HCT116 (cell line): Measurements from ENCODE around the gene SRRT. TPM values are rescaled to one million over a fixed set of nuclear protein-coding genes. Genes with fewer than 3 reads are reported as not detected.

Source experiments
- ATAC-seq: fragments of 200-7000 bp; cut with Tn5 transposase; 2 replicates; pipeline ENCODE4 v1.9.1; 2020; ENCODE audit warnings: mild to moderate bottlenecking, moderate library complexity
- BruUV-seq: library from RNA; stranded (reverse); fragments of 400-500 nt; replicated peaks from 2 replicates; lab custom pipeline; 2021; lab: Mats Ljungman, UMichigan
- CTCF ChIA-PET: fragments of 300-600 bp; sonication (Branson Sonifier 250); formaldehyde crosslinking; loops from one replicate; lab custom pipeline; 2021; ENCODE audit warnings: antibody characterized with exemption; lab: Charles Lee
- POLR2A ChIA-PET: fragments of 300-600, 350-600 bp; sonication (Branson Sonifier 250); formaldehyde crosslinking; loops from one replicate; lab custom pipeline; 2021; ENCODE audit warnings: antibody characterized with exemption; lab: Charles Lee
- RAD21 ChIA-PET, 2 experiments: fragments of 300-600 bp; sonication (Branson Sonifier 250); formaldehyde crosslinking; loops; one replicate each; lab custom pipeline; 2023; ENCODE audit warnings: low total read pairs in 2 of 2; ENCODE audit not compliant: uncharacterized antibody in 2 of 2, unreplicated experiment in 2 of 2, low non-redundant PET in 1 of 2; lab: Charles Lee
- DNase-seq: peaks from one replicate; pipeline ENCODE4 v3.0.0-alpha.2; 2010; ENCODE audit warnings: low read depth, low spot score
- H2AFZ ChIP-seq: fragments of 200-600 bp; shearing (Covaris generic), sonication (generic); 2 replicates; pipeline ENCODE4 v1.6.1; 2017; ENCODE audit warnings: low read depth, mixed run types, mixed read lengths, antibody characterized with exemption, low read length; ENCODE audit not compliant: poor library complexity, severe bottlenecking
- H3K27ac ChIP-seq: 2 replicates; pipeline ENCODE4 v1.5.1; 2012; ENCODE audit warnings: low read depth, low read length
- H3K27me3 ChIP-seq: fragments of 200-600 bp; sonication (generic); 2 replicates; pipeline ENCODE4 v1.6.1; 2016; ENCODE audit warnings: mixed run types, low read length, mixed read lengths; ENCODE audit not compliant: insufficient read depth
- H3K36me3 ChIP-seq, 2 experiments: fragments of 200-500 bp in 1 of 2; fragments of 200-600 bp in 1 of 2; sonication (Bioruptor generic) in 1 of 2; sonication (generic) in 1 of 2; 2 replicates each; pipeline versions ENCODE4 v1.5.1 to v1.6.1; 2014 to 2016; ENCODE audit warnings: low read length in 2 of 2, inconsistent platforms in 1 of 2, mixed read lengths in 1 of 2, mixed run types in 1 of 2; ENCODE audit not compliant: insufficient read depth in 2 of 2, control insufficient read depth in 1 of 2
- H3K4me1 ChIP-seq, 2 experiments: fragments of 200-600 bp in 1 of 2; sonication (generic) in 1 of 2; 2 replicates each; pipeline versions ENCODE4 v1.5.1 to v1.6.1; 2012 to 2017; ENCODE audit warnings: low read length in 2 of 2, inconsistent platforms in 1 of 2, mild to moderate bottlenecking in 1 of 2, mixed read lengths in 1 of 2, mixed run types in 1 of 2, moderate library complexity in 1 of 2; ENCODE audit not compliant: insufficient read depth in 2 of 2, control insufficient read depth in 1 of 2
- H3K4me2 ChIP-seq: fragments of 200-600 bp; sonication (generic); 2 replicates; pipeline ENCODE4 v1.6.1; 2017; ENCODE audit warnings: mixed run types, low read length, mixed read lengths
- H3K4me3 ChIP-seq, 2 experiments: fragments of 200-600 bp in 1 of 2; sonication (generic) in 1 of 2; replicated peaks in 1 of 2; 2 replicates each; pipeline ENCODE4 v1.5.1; 2011 to 2016; ENCODE audit warnings: low read length in 2 of 2, control low read depth in 1 of 2, low read depth in 1 of 2, mild to moderate bottlenecking in 1 of 2, mixed read lengths in 1 of 2, mixed run types in 1 of 2
- H3K79me2 ChIP-seq: fragments of 200-600 bp; sonication (generic); 2 replicates; pipeline ENCODE4 v1.6.1; 2017; ENCODE audit warnings: mild to moderate bottlenecking, mixed run types, low read length, moderate library complexity, mixed read lengths; ENCODE audit not compliant: insufficient read depth
- H3K9ac ChIP-seq: fragments of 200-600 bp; sonication (generic); 2 replicates; pipeline ENCODE4 v1.6.1; 2016; ENCODE audit warnings: low read length, mixed read lengths
- H3K9me2 ChIP-seq: fragments of 200-600 bp; sonication (generic), shearing (Covaris generic); 2 replicates; pipeline ENCODE4 v1.6.1; 2017; ENCODE audit warnings: mixed run types, mild to moderate bottlenecking, moderate library complexity; ENCODE audit not compliant: insufficient read depth
- H3K9me3 ChIP-seq, 2 experiments: fragments of 200-500 bp in 1 of 2; fragments of 200-600 bp in 1 of 2; sonication (Bioruptor generic) in 1 of 2; sonication (generic) in 1 of 2; 2 replicates each; pipeline ENCODE4 v1.6.1; 2014 to 2017; ENCODE audit warnings: low read length in 2 of 2, mixed read lengths in 2 of 2, inconsistent platforms in 1 of 2, low read depth in 1 of 2, mild to moderate bottlenecking in 1 of 2, mixed run types in 1 of 2, moderate library complexity in 1 of 2; ENCODE audit not compliant: control insufficient read depth in 1 of 2, insufficient read depth in 1 of 2
- H4K20me1 ChIP-seq: fragments of 200-600 bp; sonication (generic), shearing (Covaris generic); 2 replicates; pipeline ENCODE4 v1.6.1; 2017; ENCODE audit warnings: mixed run types, mild to moderate bottlenecking, moderate library complexity; ENCODE audit not compliant: insufficient read depth
- intact Hi-C: fragments of 100-400 bp; cut with micrococcal nuclease; formaldehyde crosslinking; loops from 2 replicates; pipeline ENCODE4 v1.10.0; 2022
- total RNA-seq: library from RNA; stranded (reverse); gene quantifications from one replicate; pipeline ENCODE4 v1.2.1, GENCODE V29; 2021; ENCODE audit not compliant: unreplicated experiment
- TF ChIP-seq, protein P1 (sequence below): IDR thresholded peaks from 2 replicates; pipeline ENCODE4 v1.6.1; 2012; ENCODE audit warnings: low read depth

The SRRT gene
- total RNA-seq, 1 experiment from 2014 or later, result 252 TPM

- H2AFZ ChIP-seq, result no peak overlapping the region
- peak overlapping the region; percentile 28; the same call in 1 of the 2 replicates for H3K9ac ChIP-seq
These were observed 38.7 kb upstream of the SRRT start for GRCh38 chr7:100835903-100836811.

More at GRCh38 chr7:100835903-100836811, 38.7 kb upstream of the SRRT start:
- Histone ChIP-seq H3K27ac (peak overlapping the region; percentile 18; the same call in 1 of the 2 replicates), H3K4me2 (peak overlapping the region; percentile 74), H3K27me3 (no peaks in the 10 kb centered on the region), H3K4me1 (peaks cover 10 to 19% of the 10 kb centered on the region in 2 experiments), H3K4me3 (no peak overlapping the region), H3K9me2 (no peaks in the 10 kb centered on the region), H3K36me3 (no peaks in the 10 kb centered on the region), H3K79me2 (no peaks in the 10 kb centered on the region), H4K20me1 (no peaks in the 10 kb centered on the region), H3K9me3 (no peaks in the 10 kb centered on the region)
- RAD21 ChIA-PET, result no interaction called here
- CTCF ChIA-PET, result interaction anchor here (0.6 to 0.7 kb wide), 2 partner anchors 35 to 385 kb away, joined by 3 read pairs; no protein-coding TSS in a partner anchor
- TF ChIP-seq, protein P1, sequence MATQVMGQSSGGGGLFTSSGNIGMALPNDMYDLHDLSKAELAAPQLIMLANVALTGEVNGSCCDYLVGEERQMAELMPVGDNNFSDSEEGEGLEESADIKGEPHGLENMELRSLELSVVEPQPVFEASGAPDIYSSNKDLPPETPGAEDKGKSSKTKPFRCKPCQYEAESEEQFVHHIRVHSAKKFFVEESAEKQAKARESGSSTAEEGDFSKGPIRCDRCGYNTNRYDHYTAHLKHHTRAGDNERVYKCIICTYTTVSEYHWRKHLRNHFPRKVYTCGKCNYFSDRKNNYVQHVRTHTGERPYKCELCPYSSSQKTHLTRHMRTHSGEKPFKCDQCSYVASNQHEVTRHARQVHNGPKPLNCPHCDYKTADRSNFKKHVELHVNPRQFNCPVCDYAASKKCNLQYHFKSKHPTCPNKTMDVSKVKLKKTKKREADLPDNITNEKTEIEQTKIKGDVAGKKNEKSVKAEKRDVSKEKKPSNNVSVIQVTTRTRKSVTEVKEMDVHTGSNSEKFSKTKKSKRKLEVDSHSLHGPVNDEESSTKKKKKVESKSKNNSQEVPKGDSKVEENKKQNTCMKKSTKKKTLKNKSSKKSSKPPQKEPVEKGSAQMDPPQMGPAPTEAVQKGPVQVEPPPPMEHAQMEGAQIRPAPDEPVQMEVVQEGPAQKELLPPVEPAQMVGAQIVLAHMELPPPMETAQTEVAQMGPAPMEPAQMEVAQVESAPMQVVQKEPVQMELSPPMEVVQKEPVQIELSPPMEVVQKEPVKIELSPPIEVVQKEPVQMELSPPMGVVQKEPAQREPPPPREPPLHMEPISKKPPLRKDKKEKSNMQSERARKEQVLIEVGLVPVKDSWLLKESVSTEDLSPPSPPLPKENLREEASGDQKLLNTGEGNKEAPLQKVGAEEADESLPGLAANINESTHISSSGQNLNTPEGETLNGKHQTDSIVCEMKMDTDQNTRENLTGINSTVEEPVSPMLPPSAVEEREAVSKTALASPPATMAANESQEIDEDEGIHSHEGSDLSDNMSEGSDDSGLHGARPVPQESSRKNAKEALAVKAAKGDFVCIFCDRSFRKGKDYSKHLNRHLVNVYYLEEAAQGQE, result no peak
- intact Hi-C loops, result no loop called here
- POLR2A ChIA-PET, result interaction anchor here (0.7 to 1.0 kb wide), 3 partner anchors 9 to 54 kb away, joined by 3 to 5 read pairs (median 3); partner anchors contain the start of genes EPHB4, SRRT and UFSP1
- DNase-seq (no peak), ATAC-seq (no peak)
- no TSS peak for BruUV-seq
